ENCODE results near the gene MBNL2.

The MBNL2 gene

DNA sequence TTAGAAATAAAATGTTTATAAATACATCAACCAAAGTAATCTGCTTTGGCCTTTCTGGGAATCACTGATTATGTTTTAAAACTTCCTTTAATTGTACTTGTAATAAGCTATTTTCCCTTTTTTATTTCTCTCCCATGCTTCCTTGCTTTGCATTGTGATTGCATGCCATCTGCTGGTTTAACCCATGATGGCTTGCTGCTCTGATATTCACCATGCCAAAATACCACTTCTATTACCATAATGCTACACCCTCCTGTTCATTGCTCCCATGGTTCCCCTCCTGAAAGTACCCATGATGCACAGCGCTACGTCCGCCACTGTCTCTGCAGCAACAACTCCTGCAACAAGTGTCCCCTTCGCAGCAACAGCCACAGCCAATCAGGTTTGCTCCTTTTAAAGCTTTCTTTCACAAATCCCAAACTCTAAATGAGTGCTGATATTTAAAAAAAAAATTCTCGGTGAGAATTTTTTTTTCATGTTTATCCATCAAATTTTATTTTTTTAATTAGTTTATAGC lies 144.1 kb downstream of the MBNL2 start:
- in situ Hi-C loops (cut with HindIII; ENCODE audit: low sequenced_read_pairs), result loop anchor here (25.0 kb wide), 1 partner anchor 254 kb away; no protein-coding TSS in a partner anchor

GRCh38 chr13:97367016-97367822 lies 145.1 kb downstream of the MBNL2 start:
- in situ Hi-C loops (cut with HindIII; ENCODE audit: low sequenced_read_pairs), result loop anchor here (25.0 kb wide), 1 partner anchor 255 kb away; no protein-coding TSS in a partner anchor

- in situ Hi-C loops (cut with HindIII; ENCODE audit: low sequenced_read_pairs), result loop anchor here (25.0 kb wide), 1 partner anchor 257 kb away; no protein-coding TSS in a partner anchor
These were observed 147.2 kb downstream of the MBNL2 start for GRCh38 chr13:97369261-97369893.

DNA sequence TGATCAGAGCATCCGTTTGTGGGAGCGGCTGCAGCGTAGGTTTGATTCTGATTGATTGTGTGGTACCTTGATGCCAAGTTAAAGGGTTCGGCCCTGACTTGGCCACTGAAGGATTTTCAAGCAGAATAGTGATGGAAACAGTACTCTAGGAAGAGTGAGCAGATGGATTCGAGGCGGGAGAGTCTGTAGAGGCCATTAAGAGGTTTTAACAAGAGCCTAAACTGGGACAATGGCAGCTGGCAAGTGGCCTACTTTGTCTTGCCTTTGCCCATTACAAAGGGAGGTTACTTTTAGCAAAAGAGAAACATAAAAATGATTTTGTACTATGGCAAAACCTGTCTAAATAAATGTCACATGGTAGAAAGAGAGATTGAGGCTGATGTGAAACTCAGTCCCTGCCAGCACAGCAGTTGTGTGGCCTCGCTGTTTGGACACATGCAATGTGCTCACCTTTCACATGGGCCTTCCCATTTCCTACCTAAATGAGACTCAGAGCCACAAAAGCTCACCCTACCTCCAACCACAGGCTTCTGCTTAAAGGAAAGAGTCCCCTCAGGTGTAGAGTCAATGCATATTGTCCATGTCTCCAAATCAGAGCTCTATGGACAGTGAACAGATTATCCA lies 149.5 kb downstream of the MBNL2 start:
- in situ Hi-C loops (cut with HindIII; ENCODE audit: low sequenced_read_pairs), result loop anchor here (25.0 kb wide), 1 partner anchor 259 kb away; no protein-coding TSS in a partner anchor

DNA sequence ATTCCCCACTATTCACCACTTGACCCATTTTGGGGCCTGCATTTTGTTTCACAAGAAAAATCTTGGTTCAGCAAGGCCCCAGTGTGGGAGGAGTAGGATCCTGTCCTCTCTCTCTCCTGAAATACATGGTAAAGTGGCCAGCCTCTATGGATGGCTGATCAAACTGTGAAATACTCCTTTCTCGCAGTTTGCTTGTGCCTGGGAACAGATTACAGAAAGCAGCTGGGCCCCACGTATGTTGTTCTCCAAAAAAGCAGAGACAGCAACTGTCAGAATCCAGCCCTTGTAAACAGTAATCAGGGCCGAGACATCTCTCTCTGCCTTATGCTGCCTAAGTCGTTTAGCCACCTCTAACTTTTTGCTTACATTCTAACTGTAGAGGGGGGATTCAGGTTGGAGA lies 150.8 kb downstream of the MBNL2 start:
- in situ Hi-C loops (cut with HindIII; ENCODE audit: low sequenced_read_pairs), result loop anchor here (25.0 kb wide), 1 partner anchor 261 kb away; no protein-coding TSS in a partner anchor

DNA sequence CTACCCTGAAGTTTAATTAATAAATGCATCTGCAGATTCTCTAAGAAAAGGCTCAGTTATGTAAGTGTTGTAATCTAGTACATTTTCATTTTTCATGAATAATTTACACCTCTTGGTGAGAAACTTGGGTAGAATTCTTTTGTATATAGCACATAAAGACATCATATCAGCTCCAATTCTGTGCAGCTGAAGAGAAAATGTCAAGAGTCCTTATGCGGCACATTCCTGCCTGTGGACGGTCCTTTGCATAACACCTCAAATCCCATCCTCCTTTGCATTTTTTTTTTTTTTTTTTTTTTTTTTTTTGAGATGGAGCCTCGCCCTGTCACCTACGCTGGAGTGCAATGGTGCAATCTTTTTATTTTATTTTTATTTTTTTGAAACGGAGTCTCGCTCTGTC lies 151.7 kb downstream of the MBNL2 start:
- in situ Hi-C loops (cut with HindIII; ENCODE audit: low sequenced_read_pairs), result loop anchor here (25.0 kb wide), 1 partner anchor 261 kb away; no protein-coding TSS in a partner anchor

- in situ Hi-C loops (cut with HindIII; ENCODE audit: low sequenced_read_pairs), result no loop called here
These were observed 154.8 kb downstream of the MBNL2 start for GRCh38 chr13:97376981-97377380.

DNA sequence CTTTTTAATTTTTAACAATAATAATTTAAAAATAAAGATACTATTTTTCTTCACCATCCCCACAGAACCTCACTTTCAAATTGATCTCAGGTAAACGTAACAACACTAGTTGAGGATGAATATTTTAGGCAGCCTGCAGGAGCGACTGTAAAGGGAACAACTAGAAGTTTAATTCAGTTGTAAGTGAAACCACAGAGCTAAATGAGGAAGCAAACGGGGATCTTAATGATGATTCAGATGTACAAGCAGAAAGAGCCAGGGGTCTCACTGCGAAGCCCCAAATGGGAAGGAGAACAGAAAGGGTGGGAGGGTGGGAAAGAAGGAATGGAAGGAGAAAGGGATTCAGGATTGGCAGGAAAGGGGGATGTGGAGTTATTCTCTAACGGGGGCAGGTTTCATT lies 157.3 kb downstream of the MBNL2 start:
- in situ Hi-C loops (cut with HindIII; ENCODE audit: low sequenced_read_pairs), result no loop called here

- in situ Hi-C loops (cut with HindIII; ENCODE audit: low sequenced_read_pairs), result no loop called here
These were observed 158.6 kb downstream of the MBNL2 start for GRCh38 chr13:97380696-97381095.

DNA sequence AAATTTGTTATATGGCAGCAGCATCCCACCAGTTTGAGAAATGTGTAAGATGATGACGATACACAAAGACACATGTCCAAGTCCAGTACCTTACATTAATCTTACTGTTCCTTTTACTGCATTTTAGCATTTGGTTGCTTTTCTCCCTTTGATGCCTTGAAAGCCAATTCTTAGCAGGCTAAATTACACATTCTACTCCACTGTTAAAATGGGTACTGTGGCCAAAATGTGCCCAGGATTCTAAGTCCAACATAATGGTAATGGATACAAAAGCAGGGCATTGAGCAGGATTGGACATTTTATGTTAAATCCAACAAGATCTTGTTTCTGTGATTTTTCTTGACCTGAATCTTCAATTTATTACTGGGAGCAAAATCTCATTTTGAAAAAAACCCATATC lies 159.1 kb downstream of the MBNL2 start:
- in situ Hi-C loops (cut with HindIII; ENCODE audit: low sequenced_read_pairs), result no loop called here

- in situ Hi-C loops (cut with HindIII; ENCODE audit: low sequenced_read_pairs), result no loop called here
These were observed 160.1 kb downstream of the MBNL2 start for GRCh38 chr13:97382276-97382675.

DNA sequence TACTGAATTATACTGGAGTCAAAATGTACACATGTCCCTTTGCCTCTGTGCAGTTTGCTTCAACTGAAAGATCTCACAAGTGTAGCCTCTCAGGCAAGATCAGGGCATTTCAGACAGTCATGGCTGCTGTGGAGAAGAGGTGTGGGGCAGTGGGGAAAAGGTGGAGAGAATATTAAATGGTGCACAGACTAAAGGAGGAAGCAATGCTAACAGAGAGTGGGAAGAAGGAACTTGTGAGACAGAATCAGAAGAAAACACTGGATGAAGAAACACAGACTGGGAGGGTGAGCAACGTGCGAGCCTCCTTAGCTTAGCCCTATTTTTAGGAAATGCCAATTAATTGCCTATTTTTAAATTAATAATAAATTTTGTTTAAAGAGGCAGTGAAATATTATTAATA lies 162.2 kb downstream of the MBNL2 start:
- in situ Hi-C loops (cut with HindIII; ENCODE audit: low sequenced_read_pairs), result no loop called here

- in situ Hi-C loops (cut with HindIII; ENCODE audit: low sequenced_read_pairs), result no loop called here
These were observed 163.0 kb downstream of the MBNL2 start for GRCh38 chr13:97385146-97385545.

GRCh38 chr13:97385854-97386253 lies 163.7 kb downstream of the MBNL2 start:
- in situ Hi-C loops (cut with HindIII; ENCODE audit: low sequenced_read_pairs), result no loop called here

DNA sequence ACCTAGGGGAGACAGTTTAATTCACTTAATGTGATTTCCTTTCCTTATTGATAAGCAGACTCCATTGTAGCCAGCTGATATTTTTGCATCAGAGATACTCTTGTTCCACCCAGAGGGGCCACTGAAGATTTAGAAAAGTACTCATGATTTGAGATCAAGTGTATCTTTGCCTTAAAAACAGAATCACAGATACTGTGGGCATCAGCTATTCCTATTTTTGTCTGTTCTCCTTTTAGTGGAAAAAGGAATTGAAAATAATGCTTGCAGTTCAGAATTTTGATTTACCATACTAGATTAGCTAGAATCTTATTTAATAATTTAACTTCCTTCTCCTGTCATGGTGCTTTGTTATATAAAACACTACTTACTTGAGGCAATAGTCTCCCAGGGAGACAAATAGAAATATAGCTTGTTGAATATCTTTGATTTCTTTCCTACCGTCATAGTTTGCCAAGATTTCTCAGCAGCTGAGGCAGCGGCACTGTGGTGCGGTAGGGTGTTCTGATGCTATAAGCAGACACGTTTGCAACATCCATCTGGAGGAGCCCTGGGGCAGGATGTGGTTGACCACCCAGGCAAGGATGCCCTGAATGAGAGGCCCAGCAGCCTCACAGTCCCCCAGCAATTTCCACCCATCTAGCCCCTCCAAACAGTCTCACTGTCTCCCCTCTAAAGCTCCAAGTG lies 164.8 kb downstream of the MBNL2 start:
- in situ Hi-C loops (cut with HindIII; ENCODE audit: low sequenced_read_pairs), result no loop called here

DNA sequence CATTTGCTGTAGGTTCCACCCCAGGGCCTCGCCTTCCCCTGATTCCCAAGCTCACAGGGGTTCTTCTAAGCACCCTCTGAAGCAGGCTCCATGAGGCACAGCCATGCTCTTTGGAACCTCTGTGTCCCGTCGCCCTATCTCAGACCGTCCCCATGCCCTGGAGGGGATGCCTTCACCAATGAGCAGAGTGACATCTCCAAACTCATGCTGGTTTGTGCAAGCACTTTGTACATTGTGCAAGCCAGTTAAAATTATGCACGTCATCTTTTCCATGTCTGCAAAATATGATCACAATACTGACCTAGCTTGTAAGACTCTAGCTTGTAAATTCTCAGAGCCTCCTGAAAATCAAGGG lies 165.3 kb downstream of the MBNL2 start:
- in situ Hi-C loops (cut with HindIII; ENCODE audit: low sequenced_read_pairs), result no loop called here

- in situ Hi-C loops (cut with HindIII; ENCODE audit: low sequenced_read_pairs), result no loop called here
These were observed 165.8 kb downstream of the MBNL2 start for GRCh38 chr13:97387890-97388289.

GRCh38 chr13:97388373-97388772 lies 166.2 kb downstream of the MBNL2 start:
- in situ Hi-C loops (cut with HindIII; ENCODE audit: low sequenced_read_pairs), result no loop called here

DNA sequence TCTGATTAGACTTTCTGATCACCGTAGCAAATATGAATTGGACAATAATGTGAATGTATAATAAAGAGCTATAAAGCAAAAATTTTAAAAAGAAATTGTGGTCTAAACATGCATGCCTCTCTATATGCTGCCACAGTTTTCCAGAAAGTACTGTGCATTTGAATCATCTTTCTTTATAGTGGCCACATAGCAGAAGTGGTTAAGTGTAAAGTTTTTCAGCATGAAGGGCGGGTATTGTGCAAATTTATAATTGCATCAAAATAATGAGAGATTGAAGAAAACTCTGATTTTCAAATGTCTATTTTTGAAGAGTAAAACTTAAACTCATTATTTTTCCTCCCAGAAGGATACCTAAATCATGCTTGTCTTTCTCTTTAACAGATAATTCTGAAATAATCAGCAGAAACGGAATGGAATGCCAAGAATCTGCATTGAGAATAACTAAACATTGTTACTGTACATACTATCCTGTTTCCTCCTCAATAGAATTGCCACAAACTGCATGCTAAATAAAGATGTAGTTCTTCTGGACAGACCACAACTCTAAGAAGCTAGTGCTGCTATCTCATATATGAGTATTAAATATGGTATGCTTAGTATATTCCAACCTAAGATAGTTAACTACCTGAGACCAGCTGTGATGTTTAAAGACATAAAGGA lies 168.9 kb downstream of the MBNL2 start:
- in situ Hi-C loops (cut with HindIII; ENCODE audit: low sequenced_read_pairs), result no loop called here

DNA sequence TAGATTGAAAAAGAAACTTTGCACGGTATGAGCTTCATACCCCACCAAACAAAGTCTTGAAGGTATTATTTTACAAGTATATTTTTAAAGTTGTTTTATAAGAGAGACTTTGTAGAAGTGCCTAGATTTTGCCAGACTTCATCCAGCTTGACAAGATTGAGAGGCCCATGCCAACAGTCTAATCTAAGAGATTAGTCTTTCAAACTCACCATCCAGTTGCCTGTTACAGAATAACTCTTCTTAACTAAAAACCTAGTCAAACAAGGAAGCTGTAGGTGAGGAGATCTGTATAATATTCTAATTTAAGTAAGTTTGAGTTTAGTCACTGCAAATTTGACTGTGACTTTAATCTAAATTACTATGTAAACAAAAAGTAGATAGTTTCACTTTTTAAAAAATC lies 169.9 kb downstream of the MBNL2 start:
- in situ Hi-C loops (cut with HindIII; ENCODE audit: low sequenced_read_pairs), result no loop called here
